Measurements from ENCODE around the gene SMARCB1.

Gene SMARCB1

GRCh38 chr22:23762842-23763578 lies 23.8 kb upstream of the SMARCB1 start, which contains the start of gene C22orf15:
TSS of gene C22orf15 (plus strand) at chr22:23762990. CDS start at chr22:23763307, 317 bp downstream.
- no peak for DNase-seq

DNA sequence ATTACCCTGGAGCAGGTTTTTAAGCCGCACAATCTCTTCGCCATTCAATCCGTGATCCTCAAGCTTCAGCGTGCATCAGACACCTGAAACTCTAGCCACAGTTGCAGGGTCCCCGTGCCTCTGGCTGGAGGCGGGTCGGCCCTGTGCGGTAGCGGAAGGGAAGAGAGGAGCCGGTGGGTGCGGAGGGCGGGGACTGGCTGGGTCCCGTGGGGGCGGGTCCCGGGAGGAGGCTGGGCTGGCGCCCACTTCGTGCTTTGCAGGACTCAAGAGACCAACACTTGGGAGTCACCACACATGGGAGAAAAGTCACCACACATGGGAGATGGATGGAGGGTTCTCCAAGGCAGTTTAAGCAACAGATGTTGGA lies 23.2 kb upstream of the SMARCB1 start:
- no peak for DNase-seq

DNA sequence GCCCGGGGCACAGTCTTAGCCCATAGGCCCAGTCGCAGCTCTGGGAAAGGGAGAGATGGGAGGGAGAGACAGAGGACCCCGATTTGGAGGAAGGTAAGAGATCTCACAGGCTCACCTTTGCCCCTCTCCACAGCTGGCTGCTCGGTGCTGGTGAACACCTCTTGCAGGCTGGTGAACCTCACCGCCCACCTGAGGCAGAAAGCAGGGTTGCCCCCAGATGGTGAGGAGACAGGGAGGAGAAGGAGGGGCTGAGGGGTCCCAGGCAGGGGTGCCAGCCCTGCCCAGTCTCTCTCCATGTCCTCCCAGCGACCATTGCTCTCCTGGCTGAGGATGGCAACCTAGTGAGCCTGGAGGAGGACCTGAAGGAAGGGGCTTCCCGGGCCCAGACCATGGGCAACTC lies 22.8 kb upstream of the SMARCB1 start:
- no peak for DNase-seq

DNA sequence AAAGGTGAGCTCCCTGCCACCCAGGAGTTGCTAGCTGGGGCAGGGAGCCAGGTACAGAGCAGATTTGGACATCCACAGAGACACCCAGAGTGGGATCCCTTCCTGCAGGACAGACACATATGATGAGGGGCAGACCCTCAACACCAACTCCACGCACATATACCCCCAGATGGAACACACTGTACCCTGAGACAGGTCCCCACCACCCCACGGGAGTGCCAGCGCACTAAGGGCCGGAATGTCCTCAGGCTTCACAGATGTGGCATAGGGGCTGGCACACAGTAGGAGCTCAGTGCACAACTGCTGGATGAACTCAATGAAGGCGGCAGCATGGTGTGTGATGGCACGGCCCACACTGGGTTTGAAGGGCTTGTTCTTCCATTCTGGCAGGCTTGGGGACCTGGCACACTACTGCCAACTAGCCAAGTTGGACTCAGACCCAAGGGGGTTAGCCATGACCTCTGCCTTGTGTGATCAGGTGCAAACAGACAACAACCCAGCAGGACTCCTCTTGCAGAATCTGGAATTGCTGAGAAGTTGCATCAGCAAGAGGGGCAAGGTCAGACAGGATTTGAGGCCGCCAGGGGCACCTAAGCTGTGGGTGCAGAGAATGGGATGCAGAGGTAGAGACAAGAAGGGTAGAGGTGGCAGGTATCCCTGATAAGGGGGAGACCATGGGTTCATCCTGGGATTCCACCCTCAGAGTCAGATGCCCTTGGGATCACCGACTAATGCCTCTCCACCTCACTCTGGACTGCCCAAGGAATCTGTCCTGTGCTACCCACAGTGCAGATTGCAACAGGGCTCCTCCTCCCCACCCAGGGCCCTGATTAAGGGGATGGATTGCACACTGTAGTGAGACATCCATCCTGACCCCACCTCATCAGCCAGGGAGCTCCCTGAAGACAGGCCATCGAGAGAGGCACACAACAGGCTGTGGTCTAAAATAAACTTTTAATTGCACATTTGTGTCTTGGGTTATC lies 21.6 kb upstream of the SMARCB1 start:
- DNase-seq, result no peak

- DNase-seq, result no peak
Observed at GRCh38 chr22:23767303-23767672, 19.5 kb upstream of the SMARCB1 start.

DNA sequence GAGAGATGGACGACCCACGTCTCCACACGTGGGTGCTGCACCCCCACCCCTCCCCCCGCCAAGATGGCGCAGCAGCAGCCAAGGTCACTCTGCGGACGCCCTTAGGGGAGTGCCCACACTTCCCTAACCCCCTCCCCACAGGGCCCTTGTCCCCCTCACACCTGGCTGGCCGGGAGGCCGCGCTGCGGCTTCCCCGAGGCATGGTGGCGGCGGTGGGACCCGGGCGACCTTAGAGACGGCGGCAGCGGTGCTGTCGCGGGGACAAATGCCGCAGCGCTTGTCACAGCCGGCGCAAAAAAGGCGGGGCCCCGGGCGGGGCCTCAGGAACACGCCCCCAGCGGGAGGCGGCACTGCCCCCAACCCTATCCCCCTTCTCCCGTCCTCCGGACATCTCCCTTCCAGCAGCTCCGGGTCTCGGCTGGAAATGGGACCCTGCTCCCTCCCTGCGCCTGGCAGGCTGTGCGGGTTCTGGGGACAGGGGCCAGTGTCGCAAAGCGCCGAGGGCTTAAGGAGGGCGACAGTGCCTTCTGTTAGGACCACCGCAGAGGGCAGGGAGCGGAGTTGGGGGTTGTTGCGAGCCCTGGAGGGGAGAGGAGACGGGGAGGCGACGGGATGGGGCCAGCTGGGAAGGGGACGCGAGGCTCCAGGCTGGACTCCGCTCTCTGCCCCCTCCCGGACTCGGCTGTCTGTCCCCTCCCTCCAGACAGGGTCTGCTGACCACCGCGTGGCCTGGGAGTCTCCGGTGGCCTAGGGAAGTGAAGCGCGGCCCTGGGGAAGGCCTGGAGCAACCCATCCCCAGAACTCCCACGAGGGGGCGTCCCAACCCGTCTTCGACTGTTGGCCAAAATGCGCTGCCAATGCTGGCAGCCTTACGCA lies 18.9 kb upstream of the SMARCB1 start, which contains the start of gene CHCHD10:
TSS of gene CHCHD10 (minus strand) at position 300 of the 876 bp plus-strand sequence. CDS start at position 202, 98 bp downstream.
- peak; percentile 77 to 80 for DNase-seq

DNA sequence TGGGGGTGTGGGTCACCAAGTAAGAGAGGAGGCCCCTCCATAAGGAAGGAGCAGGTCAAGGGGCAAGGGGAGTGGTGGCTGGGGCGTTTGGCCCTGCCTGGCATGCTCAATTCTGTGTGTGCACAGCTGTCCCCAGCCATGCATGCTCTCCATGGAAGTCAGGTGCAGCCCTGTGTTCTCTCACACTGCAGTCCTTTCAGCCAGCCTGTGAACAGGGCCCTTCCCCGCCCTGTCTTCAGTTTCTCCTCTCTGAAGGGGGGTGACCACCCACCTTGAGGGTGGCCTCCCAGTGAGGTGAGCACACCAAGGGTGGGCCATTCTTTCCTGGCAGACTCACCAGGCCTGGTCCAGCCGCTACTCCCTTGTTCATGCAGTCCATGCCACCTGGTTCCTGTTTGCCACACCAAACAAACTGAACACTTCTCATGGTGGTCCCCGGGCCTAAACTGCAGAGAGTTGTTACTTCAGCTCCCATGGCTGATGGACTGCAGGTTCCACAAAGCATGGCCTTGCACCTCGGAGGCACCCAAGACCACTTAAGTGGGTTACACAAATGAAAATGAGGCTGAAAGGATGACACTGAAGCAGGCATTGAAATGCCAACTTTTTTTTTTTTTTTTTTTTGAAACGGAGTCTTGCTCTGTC lies 17.3 kb upstream of the SMARCB1 start:
- peak; percentile 50 to 60 for DNase-seq

- DNase-seq, result no peak
Observed at GRCh38 chr22:23772315-23772648, 14.5 kb upstream of the SMARCB1 start.

- peak in 1 of 2 experiments; percentile 26 for DNase-seq
Observed at GRCh38 chr22:23772649-23773473, 13.9 kb upstream of the SMARCB1 start, which contains the start of gene MMP11. TSS of gene MMP11 (plus strand) at chr22:23772849. CDS start at chr22:23772871, 22 bp downstream.

DNA sequence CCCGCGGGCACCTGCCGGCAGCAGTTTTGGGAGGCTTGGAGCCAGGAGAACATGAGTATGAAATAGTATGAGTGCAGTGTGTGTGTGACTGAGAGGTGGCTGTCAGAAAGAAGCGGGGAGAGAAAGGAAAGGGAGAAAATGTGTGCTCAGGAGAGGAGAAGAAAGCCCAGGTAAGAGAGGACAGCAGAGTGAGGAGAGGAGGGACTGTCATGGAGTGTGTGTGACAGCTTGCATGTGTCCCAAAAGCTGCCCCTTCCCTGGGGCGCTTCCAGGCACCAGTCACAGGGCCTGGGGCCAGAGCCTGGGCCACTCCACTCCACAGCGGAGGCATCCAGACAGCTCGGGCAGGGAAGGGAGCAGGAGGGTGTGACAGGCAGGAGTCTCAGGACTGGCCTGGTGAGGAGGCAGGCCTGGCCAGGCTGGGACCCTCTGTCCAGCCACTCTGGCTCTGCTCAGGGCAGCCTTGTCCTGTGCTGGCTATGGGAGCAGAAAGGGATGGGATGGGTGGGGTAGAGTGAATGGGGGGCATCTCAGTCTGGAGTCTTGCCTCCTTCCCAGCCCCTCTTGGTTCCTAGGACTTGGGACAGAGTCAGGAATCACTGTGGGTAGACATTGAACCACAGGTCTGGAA lies 13.2 kb upstream of the SMARCB1 start:
- no peak for DNase-seq

DNA sequence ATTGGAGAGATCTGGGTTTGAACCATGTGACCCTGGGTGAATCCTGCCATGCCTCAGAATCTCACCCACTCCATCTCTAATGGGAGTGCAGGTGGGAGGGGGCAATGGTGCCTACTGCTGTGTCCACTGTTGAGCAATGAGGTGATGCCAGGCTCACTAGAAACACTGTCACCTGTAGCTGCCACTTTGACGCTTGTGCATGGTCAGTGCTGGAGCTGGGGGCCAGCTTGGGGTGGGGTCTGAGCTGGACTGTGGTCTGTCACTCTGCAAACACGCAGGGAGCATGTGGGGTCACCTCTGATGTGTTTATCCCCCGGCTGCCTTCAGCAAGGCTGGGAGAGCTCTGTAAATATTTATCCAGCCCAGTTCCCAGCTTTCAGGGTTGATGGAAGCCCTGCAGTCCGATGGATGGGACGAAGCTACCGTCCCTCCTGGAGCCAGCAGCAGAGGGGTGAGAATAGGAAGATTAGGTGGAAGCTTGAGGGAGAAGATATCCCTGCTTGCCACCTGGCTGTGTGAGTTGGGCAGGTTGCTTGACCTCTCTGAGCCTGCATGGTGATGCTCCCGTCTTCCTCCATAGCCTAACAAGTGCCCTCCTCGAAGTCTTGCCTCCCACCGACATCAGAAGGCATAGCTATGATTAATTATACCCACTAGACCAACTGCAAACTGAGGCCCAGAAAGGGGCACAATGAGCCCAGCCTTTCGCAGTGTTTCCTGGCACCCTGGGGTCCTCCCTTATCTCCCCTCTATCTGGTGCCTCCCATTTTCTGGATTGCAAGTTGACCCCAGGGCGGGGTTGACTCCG lies 12.4 kb upstream of the SMARCB1 start:
- DNase-seq, result no peak

- DNase-seq, result no peak
Observed at GRCh38 chr22:23774922-23775436, 11.8 kb upstream of the SMARCB1 start.

DNA sequence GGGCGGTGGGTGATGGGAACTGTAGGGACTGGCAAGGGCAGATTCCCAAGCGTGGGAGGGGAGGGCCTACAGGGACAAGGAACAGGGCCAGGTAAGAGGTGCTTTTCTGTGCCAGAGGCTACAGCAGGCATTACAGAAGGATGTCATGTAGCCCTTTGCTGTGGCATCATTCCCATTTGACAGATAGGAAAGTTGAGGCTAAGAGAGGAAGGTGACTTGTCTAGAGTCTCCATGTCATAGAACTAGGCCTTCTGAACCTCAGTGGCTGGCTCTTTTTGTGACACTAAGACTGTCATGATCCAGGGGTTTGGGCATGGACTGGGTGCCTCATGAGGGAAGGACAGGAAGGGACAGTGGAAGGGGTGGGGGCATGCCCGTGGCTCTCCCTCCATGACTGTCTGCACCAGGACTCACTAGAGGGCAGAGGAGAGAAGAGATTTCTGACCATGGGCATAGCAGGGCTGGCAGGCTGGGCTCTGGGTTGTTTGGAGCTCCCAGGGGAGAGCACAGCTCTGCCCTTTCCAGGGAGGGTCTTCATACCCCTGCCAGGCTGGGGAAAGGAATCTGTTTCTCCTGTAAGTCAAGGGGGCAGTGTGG lies 10.9 kb upstream of the SMARCB1 start:
- no peak for DNase-seq

GRCh38 chr22:23777776-23778576 lies 8.8 kb upstream of the SMARCB1 start:
- DNase-seq, result no peak

DNA sequence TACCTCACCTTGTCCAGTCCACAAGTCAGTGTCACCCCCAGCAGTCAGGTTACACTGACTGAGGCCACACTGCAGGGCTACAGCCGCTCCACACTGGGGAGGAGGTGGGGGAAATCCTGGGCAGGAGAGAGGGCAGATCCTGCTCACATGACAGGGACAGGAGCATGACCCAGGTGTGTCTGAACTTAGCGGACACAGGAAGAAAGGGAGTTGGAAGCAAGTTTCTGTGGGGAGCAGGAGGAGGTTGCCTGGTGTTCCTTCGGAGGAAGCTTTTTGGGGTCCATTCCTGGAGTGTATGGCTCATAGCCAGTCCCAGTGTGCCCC lies 8.2 kb upstream of the SMARCB1 start:
- DNase-seq, result no peak

- DNase-seq, result no peak
Observed at GRCh38 chr22:23779083-23779482, 7.7 kb upstream of the SMARCB1 start.

- DNase-seq, result no peak
Observed at GRCh38 chr22:23779731-23780130, 7.0 kb upstream of the SMARCB1 start.

- no peak for DNase-seq
Observed at GRCh38 chr22:23780146-23780748, 6.5 kb upstream of the SMARCB1 start.
